SK-N-SH treated with all-trans-retinoic acid at 6 μM for 48 hours (cell line): ENCODE measurements around the gene ZMIZ1.

Experiments used
- ATAC-seq: fragments of 200-7000 bp; cut with Tn5 transposase; 3 replicates; pipeline ENCODE4 v1.9.1; 2020; ENCODE audit warnings: mild to moderate bottlenecking, moderate library complexity
- ARNTL ChIP-seq: fragments of 450-650 bp; formaldehyde crosslinking; IDR thresholded peaks from 2 replicates; pipeline ENCODE4 v1.5.0; 2020; ENCODE audit warnings: low read depth, mild to moderate bottlenecking, moderate library complexity, borderline replicate concordance
- BACH2 ChIP-seq: fragments of 250-450 bp; sonication (Bioruptor Pico); IDR thresholded peaks from 2 replicates; pipeline ENCODE4 v1.9.0; 2021; ENCODE audit warnings: mild to moderate bottlenecking, borderline replicate concordance
- CSDC2 ChIP-seq: fragments of 250-450 bp; sonication (Bioruptor Pico); IDR thresholded peaks from 2 replicates; pipeline ENCODE4 v1.5.0; 2020; ENCODE audit warnings: mild to moderate bottlenecking, moderate library complexity
- ESRRG ChIP-seq: fragments of 250-450 bp; sonication (Bioruptor Pico); IDR thresholded peaks from 2 replicates; pipeline ENCODE4 v1.6.1; 2021; ENCODE audit warnings: mild to moderate bottlenecking
- ISL1 ChIP-seq: fragments of 250-450 bp; sonication (Bioruptor Pico); IDR thresholded peaks from 2 replicates; pipeline ENCODE4 v2.1.2; 2022; ENCODE audit warnings: mild to moderate bottlenecking, moderate library complexity
- RARB ChIP-seq: fragments of 250-450 bp; sonication (Bioruptor Pico); IDR thresholded peaks from 2 replicates; pipeline ENCODE4 v1.8.0; 2021; ENCODE audit warnings: mild to moderate bottlenecking, moderate library complexity
- TCF4 ChIP-seq: fragments of 250-450 bp; sonication (Bioruptor Pico); IDR thresholded peaks from 2 replicates; pipeline ENCODE4 v1.8.0; 2021; ENCODE audit warnings: mild to moderate bottlenecking, moderate library complexity, borderline replicate concordance
- TOX ChIP-seq: fragments of 250-450 bp; sonication (Bioruptor Pico); IDR thresholded peaks from 2 replicates; pipeline ENCODE4 v1.8.0; 2021; ENCODE audit warnings: mild to moderate bottlenecking, moderate library complexity, borderline replicate concordance
- ZC3H10 ChIP-seq: fragments of 250-450 bp; sonication (Bioruptor Pico); IDR thresholded peaks from 2 replicates; pipeline ENCODE4 v1.5.1; 2021; ENCODE audit warnings: mild to moderate bottlenecking, moderate library complexity
- ZFP3 ChIP-seq: fragments of 250-450 bp; sonication (Bioruptor Pico); IDR thresholded peaks from 2 replicates; pipeline ENCODE4 v1.5.0; 2020; ENCODE audit warnings: mild to moderate bottlenecking, moderate library complexity
- ZFP30 ChIP-seq: fragments of 450-650 bp; formaldehyde crosslinking; IDR thresholded peaks from 2 replicates; pipeline ENCODE4 v1.5.0; 2022; ENCODE audit warnings: mild to moderate bottlenecking, moderate library complexity
- ZNF565 ChIP-seq: fragments of 450-650 bp; formaldehyde crosslinking; conservative IDR thresholded peaks from 2 replicates; pipeline ENCODE4 v1.5.0; 2020; ENCODE audit warnings: low read depth, mild to moderate bottlenecking, moderate library complexity
- ZNF70 ChIP-seq: fragments of 450-650 bp; formaldehyde crosslinking; IDR thresholded peaks from 2 replicates; pipeline ENCODE4 v1.5.0; 2020; ENCODE audit warnings: mild to moderate bottlenecking, moderate library complexity
- ZNF8 ChIP-seq: fragments of 450-650 bp; formaldehyde crosslinking; IDR thresholded peaks from 2 replicates; pipeline ENCODE4 v1.5.0; 2020; ENCODE audit warnings: mild to moderate bottlenecking, moderate library complexity
- TF ChIP-seq, protein P1 (sequence below): fragments of 250-450 bp; sonication (Bioruptor Pico); IDR thresholded peaks from 2 replicates; pipeline ENCODE4 v1.8.0; 2020; ENCODE audit warnings: mild to moderate bottlenecking, moderate library complexity, borderline replicate concordance
- TF ChIP-seq, protein P2 (sequence below): fragments of 250-450 bp; sonication (Bioruptor Pico); IDR thresholded peaks from 2 replicates; pipeline ENCODE4 v1.8.0; 2021; ENCODE audit warnings: low read depth, mild to moderate bottlenecking, moderate library complexity, borderline replicate concordance
- TF ChIP-seq, protein P3 (sequence below): fragments of 250-450 bp; sonication (Bioruptor Pico); IDR thresholded peaks from 2 replicates; pipeline ENCODE4 v1.5.1; 2020; ENCODE audit warnings: low read depth, mild to moderate bottlenecking, moderate library complexity
- TF ChIP-seq, protein P4 (sequence below): fragments of 250-450 bp; sonication (Bioruptor Pico); IDR thresholded peaks from 2 replicates; pipeline ENCODE4 v1.5.1; 2021; ENCODE audit warnings: mild to moderate bottlenecking, moderate library complexity
- TF ChIP-seq, protein P5 (sequence below): fragments of 250-450 bp; sonication (Bioruptor Pico); IDR thresholded peaks from 2 replicates; pipeline ENCODE4 v1.5.0; 2020; ENCODE audit warnings: mild to moderate bottlenecking, moderate library complexity

Gene ZMIZ1

DNA sequence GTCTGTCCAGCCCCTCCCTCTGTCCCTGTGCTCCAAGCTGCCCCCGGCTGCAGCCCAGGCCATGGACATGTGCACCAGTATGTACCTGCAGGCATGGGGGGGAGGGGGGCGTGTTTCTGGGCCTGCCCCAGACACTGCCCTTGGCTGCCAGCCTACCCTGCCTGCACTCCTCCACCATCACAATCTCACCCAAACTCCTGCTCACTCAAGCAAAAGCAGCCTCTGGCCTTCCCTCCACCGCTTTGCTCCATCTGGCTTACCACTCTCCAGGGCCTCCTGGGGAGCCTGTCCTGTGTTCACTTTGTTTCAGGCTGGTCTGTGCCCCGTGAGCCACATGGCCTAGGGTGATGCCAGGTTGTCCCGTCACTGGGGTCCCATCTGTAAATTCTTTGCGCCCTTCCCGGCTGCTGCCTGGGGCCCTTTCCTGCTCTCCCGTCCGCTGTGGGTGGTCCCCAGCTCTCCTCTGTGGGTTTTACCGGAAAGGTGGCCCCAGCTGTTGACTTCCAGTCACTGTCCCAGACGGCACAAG, 245.2 kb downstream of the ZMIZ1 start:
- TF ChIP-seq, protein P1, sequence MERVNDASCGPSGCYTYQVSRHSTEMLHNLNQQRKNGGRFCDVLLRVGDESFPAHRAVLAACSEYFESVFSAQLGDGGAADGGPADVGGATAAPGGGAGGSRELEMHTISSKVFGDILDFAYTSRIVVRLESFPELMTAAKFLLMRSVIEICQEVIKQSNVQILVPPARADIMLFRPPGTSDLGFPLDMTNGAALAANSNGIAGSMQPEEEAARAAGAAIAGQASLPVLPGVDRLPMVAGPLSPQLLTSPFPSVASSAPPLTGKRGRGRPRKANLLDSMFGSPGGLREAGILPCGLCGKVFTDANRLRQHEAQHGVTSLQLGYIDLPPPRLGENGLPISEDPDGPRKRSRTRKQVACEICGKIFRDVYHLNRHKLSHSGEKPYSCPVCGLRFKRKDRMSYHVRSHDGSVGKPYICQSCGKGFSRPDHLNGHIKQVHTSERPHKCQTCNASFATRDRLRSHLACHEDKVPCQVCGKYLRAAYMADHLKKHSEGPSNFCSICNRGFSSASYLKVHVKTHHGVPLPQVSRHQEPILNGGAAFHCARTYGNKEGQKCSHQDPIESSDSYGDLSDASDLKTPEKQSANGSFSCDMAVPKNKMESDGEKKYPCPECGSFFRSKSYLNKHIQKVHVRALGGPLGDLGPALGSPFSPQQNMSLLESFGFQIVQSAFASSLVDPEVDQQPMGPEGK (CRISPR knock-in tag): no peak
- TF ChIP-seq, protein P2, sequence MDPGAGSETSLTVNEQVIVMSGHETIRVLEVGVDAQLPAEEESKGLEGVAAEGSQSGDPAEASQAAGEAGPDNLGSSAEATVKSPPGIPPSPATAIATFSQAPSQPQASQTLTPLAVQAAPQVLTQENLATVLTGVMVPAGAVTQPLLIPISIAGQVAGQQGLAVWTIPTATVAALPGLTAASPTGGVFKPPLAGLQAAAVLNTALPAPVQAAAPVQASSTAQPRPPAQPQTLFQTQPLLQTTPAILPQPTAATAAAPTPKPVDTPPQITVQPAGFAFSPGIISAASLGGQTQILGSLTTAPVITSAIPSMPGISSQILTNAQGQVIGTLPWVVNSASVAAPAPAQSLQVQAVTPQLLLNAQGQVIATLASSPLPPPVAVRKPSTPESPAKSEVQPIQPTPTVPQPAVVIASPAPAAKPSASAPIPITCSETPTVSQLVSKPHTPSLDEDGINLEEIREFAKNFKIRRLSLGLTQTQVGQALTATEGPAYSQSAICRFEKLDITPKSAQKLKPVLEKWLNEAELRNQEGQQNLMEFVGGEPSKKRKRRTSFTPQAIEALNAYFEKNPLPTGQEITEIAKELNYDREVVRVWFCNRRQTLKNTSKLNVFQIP (CRISPR knock-in tag): no peak
- no peak for TF ChIP-seq ZNF565 (CRISPR knock-in tag)
- no peak for TF ChIP-seq ZFP30 (CRISPR knock-in tag)
- no peak for TF ChIP-seq TOX (CRISPR knock-in tag)
- TF ChIP-seq CSDC2 (CRISPR knock-in tag): no peak
- TF ChIP-seq, protein P3, sequence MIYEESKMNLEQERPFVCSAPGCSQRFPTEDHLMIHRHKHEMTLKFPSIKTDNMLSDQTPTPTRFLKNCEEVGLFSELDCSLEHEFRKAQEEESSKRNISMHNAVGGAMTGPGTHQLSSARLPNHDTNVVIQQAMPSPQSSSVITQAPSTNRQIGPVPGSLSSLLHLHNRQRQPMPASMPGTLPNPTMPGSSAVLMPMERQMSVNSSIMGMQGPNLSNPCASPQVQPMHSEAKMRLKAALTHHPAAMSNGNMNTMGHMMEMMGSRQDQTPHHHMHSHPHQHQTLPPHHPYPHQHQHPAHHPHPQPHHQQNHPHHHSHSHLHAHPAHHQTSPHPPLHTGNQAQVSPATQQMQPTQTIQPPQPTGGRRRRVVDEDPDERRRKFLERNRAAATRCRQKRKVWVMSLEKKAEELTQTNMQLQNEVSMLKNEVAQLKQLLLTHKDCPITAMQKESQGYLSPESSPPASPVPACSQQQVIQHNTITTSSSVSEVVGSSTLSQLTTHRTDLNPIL (CRISPR knock-in tag): no peak
- TF ChIP-seq TCF4 (CRISPR knock-in tag): no peak
- no peak for TF ChIP-seq ISL1 (CRISPR knock-in tag)
- no peak for TF ChIP-seq ZFP3 (CRISPR knock-in tag)
- no peak for TF ChIP-seq ZNF8 (CRISPR knock-in tag)
- TF ChIP-seq ESRRG (CRISPR knock-in tag): no peak
- no peak for TF ChIP-seq ARNTL (CRISPR knock-in tag)
- no peak for ATAC-seq

DNA sequence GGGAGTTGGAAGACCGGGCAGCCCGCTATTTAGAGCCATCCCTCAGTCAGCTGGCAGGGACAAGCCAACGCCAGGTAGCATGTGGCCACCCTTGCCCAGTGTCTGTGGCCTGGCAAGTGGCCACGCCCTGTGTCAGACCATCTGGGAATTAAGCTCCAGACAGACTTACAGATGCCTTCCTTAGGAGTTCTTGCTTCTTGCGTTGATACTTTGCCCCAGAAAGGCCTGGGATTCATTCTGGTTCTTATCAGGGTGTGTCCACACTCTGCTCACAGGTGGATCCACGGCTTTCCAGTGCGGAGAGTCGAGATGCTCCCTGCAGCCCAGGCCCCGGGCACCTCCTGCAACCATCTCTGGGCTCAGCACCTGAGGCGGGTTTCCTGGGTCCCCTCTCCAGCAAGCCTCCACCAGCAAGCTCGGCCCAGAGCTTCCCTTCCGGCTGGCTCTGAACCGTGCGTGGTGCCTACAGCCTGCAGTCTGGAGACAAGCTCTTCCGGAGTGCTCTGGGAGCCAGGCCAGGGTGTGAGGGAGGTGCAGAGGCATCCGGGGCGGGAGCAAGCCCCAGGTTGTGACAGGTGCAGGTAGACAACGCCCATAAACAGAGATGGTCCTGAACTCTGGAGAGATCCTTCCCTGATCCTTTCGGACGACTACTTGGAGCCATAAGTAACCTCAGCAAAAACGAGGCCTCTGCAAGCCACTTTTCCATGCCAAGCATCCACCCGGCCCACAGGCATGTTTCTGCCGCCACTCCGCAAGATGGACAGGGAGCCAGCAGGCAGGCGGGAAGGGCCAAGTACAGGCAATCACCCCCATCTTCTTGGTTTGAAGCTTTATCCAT, 246.2 kb downstream of the ZMIZ1 start:
- TF ChIP-seq, protein P1 (CRISPR knock-in tag): no peak
- TF ChIP-seq TOX (CRISPR knock-in tag) (no peak), ARNTL (CRISPR knock-in tag) (no peak), ZNF70 (CRISPR knock-in tag) (no peak), ZFP3 (CRISPR knock-in tag) (no peak), RARB (CRISPR knock-in tag) (no peak)
- no peak for ATAC-seq

DNA sequence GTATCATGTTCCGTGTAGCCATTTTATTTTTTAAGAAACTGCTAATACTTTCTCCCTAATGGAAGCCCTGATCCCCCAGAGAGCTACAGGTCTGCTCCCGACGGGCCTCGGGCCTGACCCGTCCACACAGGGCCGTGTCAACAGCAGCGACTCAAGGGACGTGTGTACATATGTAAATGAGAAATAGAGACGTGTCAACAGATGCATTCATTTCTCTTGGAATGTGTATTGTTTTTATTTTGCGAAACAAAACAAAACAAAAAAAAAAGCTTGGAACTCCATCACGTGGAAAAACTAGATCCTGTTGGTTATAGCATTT, 246.8 kb downstream of the ZMIZ1 start:
- no peak for ATAC-seq
- no peak for TF ChIP-seq ZFP30 (CRISPR knock-in tag)
- TF ChIP-seq, protein P4, sequence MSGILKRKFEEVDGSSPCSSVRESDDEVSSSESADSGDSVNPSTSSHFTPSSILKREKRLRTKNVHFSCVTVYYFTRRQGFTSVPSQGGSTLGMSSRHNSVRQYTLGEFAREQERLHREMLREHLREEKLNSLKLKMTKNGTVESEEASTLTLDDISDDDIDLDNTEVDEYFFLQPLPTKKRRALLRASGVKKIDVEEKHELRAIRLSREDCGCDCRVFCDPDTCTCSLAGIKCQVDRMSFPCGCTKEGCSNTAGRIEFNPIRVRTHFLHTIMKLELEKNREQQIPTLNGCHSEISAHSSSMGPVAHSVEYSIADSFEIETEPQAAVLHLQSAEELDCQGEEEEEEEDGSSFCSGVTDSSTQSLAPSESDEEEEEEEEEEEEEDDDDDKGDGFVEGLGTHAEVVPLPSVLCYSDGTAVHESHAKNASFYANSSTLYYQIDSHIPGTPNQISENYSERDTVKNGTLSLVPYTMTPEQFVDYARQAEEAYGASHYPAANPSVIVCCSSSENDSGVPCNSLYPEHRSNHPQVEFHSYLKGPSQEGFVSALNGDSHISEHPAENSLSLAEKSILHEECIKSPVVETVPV (CRISPR knock-in tag): no peak
- no peak for TF ChIP-seq ZNF565 (CRISPR knock-in tag)
- TF ChIP-seq, protein P1 (CRISPR knock-in tag): no peak
- no peak for TF ChIP-seq ZFP3 (CRISPR knock-in tag)
- no peak for TF ChIP-seq BACH2 (CRISPR knock-in tag)
- no peak for TF ChIP-seq ZC3H10 (CRISPR knock-in tag)
- TF ChIP-seq ARNTL (CRISPR knock-in tag): no peak
- no peak for TF ChIP-seq TOX (CRISPR knock-in tag)
- TF ChIP-seq TCF4 (CRISPR knock-in tag): no peak
- TF ChIP-seq, protein P3 (CRISPR knock-in tag): no peak
- TF ChIP-seq, protein P5, sequence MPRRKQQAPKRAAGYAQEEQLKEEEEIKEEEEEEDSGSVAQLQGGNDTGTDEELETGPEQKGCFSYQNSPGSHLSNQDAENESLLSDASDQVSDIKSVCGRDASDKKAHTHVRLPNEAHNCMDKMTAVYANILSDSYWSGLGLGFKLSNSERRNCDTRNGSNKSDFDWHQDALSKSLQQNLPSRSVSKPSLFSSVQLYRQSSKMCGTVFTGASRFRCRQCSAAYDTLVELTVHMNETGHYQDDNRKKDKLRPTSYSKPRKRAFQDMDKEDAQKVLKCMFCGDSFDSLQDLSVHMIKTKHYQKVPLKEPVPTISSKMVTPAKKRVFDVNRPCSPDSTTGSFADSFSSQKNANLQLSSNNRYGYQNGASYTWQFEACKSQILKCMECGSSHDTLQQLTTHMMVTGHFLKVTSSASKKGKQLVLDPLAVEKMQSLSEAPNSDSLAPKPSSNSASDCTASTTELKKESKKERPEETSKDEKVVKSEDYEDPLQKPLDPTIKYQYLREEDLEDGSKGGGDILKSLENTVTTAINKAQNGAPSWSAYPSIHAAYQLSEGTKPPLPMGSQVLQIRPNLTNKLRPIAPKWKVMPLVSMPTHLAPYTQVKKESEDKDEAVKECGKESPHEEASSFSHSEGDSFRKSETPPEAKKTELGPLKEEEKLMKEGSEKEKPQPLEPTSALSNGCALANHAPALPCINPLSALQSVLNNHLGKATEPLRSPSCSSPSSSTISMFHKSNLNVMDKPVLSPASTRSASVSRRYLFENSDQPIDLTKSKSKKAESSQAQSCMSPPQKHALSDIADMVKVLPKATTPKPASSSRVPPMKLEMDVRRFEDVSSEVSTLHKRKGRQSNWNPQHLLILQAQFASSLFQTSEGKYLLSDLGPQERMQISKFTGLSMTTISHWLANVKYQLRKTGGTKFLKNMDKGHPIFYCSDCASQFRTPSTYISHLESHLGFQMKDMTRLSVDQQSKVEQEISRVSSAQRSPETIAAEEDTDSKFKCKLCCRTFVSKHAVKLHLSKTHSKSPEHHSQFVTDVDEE: no peak
- TF ChIP-seq ESRRG (CRISPR knock-in tag): no peak
